ENCODE data around the gene MAPT.

Gene MAPT

GRCh38 chr17:45906237-45906636 is 11.9 kb downstream of the MAPT start:
- no peak for TF ChIP-seq CTCF (IDR thresholded peaks at IDR 0.05; ENCODE audit: low read depth, low read length, missing control alignments)
- H3K4me3 ChIP-seq (replicated peaks; ENCODE audit: low read depth, low read length) = no peak overlapping the region
- DNase-seq (ENCODE audit: extremely low read depth, low read depth) = no peak

GRCh38 chr17:45906927-45907622 is 12.7 kb downstream of the MAPT start:
- no peak for DNase-seq (ENCODE audit: extremely low read depth, low read depth)
- no peak for TF ChIP-seq CTCF (IDR thresholded peaks at IDR 0.05; ENCODE audit: low read depth, low read length, missing control alignments)
- no peak overlapping the region for H3K4me3 ChIP-seq (replicated peaks; ENCODE audit: low read depth, low read length)

GRCh38 chr17:45907750-45908395 is 13.5 kb downstream of the MAPT start:
- H3K4me3 ChIP-seq (replicated peaks; ENCODE audit: low read depth, low read length) = no peak overlapping the region
- no peak for TF ChIP-seq CTCF (IDR thresholded peaks at IDR 0.05; ENCODE audit: low read depth, low read length, missing control alignments)
- DNase-seq (ENCODE audit: extremely low read depth, low read depth) = no peak

GRCh38 chr17:45908460-45908859 is 14.1 kb downstream of the MAPT start:
- H3K4me3 ChIP-seq (replicated peaks; ENCODE audit: low read depth, low read length) = no peak overlapping the region
- TF ChIP-seq CTCF (IDR thresholded peaks at IDR 0.05; ENCODE audit: low read depth, low read length, missing control alignments) = no peak
- DNase-seq (ENCODE audit: extremely low read depth, low read depth) = no peak

GRCh38 chr17:45908935-45909334 is 14.6 kb downstream of the MAPT start:
- no peak for TF ChIP-seq CTCF (IDR thresholded peaks at IDR 0.05; ENCODE audit: low read depth, low read length, missing control alignments)
- no peak for DNase-seq (ENCODE audit: extremely low read depth, low read depth)
- no peak overlapping the region for H3K4me3 ChIP-seq (replicated peaks; ENCODE audit: low read depth, low read length)

GRCh38 chr17:45910667-45911066 is 16.3 kb downstream of the MAPT start:
- no peak for DNase-seq (ENCODE audit: extremely low read depth, low read depth)

More at GRCh38 chr17:45910667-45911066, 16.3 kb downstream of the MAPT start:
- no peak overlapping the region for H3K4me3 ChIP-seq (replicated peaks; ENCODE audit: low read depth, low read length)
- no peak for TF ChIP-seq CTCF (IDR thresholded peaks at IDR 0.05; ENCODE audit: low read depth, low read length, missing control alignments)

Measured in HFF-Myc (cell line).